Measurements from ENCODE around the gene CLDN14.
A peak's percentile ranks its signal among the peaks of the same experiment; 100 is the strongest.

CLDN14 gene

DNA sequence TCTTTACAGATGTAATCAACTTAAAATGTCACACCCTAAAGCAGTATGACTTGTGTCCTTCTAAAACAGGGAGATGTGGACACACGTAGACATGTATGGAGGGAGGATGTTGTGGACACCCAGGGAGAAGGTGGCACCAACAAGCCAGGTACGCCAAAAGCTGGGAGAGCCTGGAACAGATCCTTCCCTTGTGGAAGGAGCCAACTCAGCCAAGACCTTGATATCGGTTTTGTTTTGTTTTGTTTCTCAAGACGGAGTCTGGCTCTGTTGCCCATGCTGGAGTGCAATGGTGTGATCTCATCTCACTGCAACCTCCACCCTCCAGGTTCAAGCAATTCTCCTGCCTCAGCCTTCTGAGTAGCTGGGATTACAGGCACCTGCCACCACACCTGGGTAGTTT is 49.1 kb downstream of the CLDN14 start:
- DNase-seq, result no peak

DNA sequence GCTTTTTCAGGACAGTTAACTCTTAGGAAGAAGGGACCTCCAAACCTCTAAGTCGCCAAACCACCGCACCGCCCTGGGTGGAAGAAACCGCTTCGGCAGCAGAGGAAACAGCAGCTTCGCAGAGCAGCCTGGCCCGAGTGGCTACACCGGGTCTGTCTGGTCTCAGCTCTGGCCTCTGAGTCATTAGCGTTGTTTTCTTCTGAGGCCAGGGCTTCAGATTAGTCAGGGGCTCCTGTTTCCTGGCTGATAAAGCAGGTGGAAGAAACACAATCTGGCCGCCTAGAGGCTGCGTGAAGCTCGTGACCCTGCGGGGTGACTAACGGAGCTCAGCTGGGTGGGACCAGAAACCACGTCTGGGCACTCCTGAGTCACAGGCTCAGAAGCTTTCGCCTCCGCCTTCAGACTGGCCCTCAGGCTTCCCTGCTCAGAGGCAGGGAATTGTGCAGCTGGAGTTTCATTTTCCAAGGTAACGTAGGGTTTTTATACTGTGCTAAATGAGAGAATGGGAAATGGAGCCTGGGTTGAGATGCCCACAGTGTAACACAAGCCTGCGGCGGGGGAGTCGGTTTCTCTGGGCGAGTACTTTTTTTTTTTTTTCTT is 49.9 kb downstream of the CLDN14 start:
- no peak for DNase-seq

DNA sequence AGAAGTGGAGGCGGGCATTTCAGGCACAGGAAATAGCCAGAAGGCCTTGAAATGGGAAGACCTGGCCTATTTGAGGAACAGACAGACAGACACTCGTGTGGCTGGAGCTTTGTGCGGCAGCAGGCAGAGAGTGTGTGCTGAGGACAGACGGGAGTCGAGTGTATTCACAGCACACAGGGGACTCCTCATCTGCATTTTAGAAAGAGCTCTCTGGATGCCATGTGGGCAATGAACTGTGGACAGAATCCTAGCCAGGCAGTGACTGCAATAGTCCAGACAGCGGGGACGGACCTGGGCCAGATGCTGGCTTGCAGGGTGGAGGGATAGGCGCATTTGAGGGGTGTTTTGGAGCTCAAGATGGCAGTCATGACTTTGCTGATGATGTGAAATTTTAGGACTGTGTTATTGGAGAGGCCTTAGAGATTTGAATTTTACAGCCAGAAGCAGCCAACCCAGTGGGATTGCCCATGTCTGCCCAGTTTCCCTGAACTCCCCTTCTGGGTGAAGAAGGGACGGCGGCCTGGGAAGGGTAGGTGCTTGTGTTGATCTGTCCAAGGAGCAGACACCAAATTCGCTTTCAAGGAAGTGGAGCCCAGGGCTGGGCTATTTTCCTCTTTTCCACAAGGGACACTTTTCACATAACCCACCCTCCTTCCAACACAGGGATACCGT is 51.0 kb downstream of the CLDN14 start:
- DNase-seq, result peak; percentile 19

DNA sequence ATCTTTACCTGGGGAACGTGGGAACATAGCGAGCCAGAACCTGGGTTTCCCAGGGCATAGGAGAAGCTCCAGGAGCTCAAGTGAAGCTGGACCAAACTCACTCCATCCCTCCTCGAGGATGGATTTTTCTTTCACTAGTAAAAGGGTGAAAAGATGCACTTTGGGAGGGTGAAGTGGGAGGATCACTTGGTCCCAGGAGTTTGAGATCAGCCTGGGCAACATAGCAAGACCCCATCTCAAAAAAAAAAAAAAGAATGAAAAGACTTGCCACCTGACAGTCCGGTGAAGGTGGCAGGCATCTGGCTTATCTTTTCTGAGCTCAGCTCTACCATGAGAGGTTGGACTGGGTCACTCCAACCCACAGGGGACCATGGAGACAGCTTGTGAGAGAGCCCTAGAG is 52.4 kb downstream of the CLDN14 start:
- DNase-seq, result no peak

DNA sequence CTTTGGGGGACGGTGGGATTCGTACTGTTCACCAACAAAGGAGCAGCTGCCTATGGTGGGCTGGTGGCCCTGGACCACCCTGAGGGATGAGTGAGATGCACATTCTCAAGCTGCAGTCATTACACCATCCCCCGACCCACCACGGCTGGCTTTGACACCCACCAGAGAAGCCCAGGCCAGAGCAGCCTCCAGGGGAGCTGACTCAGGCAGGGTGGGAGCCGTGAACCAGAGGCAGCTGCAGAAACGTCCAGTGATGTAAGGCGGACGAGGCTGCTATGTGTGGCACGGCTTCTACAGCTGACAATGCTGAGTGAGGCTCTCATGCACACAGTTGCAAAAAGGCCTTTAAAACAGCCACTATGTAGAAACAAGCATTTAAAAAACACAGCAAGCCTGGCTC is 54.6 kb downstream of the CLDN14 start:
- no peak for DNase-seq

DNA sequence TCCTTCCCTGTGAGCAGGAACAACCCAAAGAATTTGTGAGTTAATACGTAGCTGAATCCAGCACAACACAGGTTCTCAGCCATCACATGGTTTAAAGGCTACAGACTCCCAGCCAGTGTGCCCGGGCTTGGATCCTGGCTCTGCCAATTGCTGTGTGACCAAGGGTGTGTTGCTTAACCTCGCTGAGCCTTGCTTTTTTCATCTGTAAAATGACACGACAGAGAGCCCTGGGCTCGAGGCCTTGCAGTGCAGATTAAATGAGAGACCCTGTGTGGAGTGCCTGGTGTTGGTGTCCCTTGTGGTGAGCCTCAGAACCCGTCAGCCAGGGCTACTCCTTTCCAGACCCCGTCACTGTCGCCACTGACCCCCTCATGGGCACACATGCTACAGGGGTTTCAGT is 55.3 kb downstream of the CLDN14 start:
- DNase-seq, result no peak

DNA sequence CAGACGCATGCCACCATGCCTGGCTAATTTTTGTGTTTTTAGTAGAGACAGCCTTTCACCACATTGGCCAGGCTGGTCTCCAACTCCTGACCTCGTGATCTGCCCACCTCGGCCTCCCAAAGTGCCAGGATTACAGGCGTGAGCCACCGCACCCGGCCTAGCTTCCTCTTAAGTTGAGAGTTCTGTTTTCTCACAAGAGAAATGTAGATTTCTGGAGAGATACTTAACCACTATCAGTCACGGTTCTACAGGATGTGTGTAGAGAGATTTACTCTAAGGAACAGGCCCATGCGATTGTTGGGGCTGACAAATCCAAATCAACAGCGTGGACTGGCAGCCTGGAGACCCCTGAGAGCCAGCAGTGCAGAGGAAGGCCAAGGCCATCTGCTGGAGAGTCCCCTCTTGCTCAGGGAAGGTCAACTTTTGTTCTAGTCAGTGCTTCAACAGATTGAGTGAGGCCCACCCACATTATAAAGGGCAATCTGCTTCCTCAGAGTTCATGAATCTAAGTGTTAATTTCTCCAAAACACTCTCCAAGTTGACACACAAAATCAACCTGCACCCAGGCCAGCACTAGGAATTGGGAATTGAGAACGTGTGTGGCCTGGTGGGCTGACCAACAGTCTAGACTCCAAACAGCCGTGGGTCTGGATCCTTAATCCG is 56.0 kb downstream of the CLDN14 start:
- DNase-seq, result no peak

DNA sequence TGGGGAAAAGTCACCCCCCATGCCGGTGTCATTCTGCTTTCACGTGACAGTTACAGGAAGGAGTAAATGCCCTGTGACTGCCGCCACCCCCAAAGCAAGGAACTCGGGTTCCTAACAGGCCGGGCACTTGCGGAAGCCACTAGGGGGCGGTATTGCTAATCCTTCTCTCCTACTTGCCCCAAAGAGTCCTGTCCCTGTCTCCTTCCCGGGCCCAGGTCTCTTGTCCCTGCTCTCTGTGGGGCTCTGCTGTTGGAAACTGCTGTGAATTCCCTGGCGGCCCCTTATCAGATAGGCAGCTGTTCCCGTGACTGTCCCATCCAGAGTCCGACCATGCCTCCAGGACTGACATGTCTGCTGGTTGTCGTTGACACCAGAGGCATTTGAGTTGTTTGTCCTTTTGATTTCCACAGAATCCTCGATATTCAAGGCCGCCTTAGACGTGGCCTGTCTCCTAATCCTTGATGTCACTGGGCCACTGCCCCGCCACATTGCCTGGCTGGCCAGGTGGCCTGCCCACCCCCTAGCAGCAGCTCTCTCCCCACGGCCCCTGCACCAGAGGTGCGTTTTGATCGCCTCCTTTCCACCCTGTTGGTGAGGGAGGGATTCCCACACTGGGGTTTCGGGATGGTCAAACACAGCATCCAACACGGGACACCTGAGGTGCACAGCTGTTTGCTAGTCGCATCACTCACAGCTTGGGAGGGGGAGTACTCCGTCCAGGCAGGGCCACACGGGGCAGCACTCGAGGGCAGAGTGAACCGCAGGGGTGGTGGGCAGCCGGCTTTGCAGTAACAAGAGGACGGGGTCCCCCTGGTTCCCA is 57.4 kb downstream of the CLDN14 start:
- DNase-seq, result peak; percentile 14

DNA sequence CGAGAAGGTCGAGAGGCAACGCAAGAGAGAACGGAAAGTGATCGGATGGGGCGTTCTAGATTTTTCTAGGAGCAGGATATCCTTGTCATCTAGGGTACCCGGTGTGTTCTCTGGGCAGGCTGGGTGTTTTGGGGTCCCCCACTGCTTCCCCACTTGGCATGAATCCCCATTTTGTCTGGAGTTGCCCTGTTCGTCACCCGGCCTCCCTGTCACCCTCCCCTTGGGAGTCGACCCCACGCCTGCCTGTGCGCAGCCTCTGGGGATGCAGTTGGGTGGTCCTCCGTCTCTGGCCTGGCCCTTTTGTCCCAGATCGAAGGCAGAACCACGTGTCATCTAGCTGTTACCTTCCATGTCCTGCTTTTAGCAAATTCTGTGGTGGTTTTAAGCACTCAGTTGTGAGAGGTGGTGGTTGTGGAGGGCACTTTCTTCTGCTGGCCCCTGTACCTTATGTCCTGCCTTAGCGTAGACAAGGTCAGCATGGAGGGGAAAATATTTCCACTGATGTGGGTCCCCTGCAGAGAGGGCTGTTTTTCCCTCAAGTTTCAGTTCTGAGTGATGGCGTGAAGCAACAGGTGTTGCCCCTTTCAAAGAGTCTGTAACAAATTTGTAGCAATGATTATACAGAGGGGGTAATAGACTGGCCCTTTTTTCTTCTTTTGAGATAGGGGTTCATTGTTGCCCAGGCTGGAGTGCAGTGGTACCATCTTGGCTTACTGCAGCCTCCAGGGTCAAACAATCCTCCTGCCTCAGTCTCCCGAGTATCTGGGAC is 59.2 kb downstream of the CLDN14 start:
- DNase-seq, result no peak

DNA sequence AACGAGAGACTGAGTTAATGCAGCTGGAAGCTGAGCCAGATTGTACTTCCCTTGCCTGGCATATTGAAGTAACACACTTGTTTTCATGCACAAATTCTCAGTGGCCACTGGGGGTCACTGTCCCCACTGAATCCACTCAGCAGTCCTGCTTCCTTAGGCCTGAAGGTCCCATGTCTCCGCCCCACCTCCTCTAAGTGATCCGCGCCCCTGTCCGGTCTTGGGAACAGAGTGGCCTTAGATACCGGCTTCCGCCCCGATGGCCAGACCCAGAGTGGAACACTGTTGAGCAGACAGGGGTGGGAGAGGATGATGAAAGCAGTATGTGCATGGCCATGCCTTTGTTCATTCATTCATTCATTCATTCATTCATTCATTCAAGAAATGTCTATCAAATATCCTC is 59.9 kb downstream of the CLDN14 start:
- peak; percentile 60 for DNase-seq

DNA sequence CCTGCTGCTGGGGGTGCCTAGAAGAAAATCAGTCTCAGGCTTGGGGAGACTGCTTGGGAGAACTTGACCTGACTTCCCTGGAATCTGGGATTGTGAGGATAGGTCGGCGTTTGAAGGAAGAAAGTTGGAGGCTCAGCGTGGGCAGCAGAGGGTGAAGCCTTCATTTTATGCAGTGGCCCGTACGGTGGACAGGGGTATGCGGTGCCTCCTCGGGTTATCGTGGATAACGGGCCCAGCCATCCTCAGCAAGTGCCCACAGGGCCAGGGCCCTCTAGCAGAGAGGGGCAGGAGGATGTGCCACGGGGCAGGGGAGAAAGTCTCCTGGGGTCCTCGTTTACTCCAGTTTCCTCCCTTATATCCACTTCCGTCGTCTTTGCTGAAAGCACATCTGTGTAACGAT is 60.7 kb downstream of the CLDN14 start:
- no peak for DNase-seq

DNA sequence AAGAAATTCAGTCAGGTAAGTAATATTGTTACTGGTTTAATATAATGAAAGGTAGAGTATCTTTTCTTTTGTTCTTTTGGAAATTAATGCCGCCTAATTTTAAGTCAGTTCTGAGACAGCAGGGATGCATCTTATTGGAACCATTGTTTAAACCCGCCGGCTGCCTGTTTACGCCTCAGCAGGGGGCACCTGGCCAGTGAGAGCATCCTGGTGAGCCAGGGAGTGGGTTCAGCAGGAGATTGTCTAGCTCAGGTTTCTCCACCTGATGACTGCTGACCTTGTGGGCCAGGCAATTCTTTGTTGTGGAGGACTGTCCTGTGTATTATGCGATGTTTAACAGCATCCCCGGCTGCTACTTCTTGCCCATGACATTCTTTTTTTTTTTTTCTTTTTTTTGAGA is 64.5 kb downstream of the CLDN14 start:
- no peak for DNase-seq

DNA sequence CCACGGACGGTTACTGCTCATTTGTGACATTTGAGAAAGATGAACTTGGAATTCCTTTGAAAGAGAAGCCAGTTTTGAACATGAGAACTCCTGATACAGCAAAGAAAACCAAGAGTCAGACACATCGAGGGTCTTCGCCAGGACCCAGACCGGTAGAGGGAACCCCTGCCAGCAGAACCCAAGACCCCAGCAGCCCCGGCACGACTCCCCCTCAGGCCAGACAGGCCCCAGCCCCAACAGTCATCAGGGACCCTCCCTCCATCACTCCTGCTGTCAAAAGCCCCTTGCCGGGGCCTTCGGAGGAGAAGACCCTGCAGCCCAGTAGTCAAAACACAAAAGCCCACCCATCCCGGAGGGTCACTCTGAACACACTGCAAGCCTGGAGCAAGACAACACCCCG is 67.0 kb downstream of the CLDN14 start:
- no peak for DNase-seq

DNA sequence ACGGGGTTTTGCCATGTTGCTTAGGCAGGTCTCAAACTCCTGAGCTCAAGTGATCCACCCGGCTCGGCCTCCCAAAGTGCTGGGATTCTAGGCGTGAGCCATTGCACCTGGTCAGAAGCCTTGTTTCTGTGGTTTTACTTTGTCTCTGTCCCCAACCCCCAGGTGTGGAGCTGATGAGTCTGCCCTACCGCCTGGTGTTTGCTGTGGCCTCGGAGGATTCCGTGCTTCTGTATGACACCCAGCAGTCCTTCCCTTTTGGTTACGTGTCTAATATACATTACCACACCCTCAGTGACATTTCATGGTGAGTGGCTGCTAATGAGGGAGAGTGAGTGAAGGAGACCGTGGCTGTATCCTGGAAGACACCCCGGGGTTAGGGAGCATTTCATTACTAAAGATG is 68.6 kb downstream of the CLDN14 start:
- no peak for DNase-seq
